Activated T-cell treated with anti-CD3 and anti-CD28 coated beads, Interleukin-2, amount 50 U/mL, for 72 hours (primary cell): ENCODE results near the gene PBX1. TPM values are rescaled to one million over a fixed set of nuclear protein-coding genes. Genes with fewer than 3 reads are reported as not detected.
"Not testable (repeated sequence)": the region's sequence is repeated elsewhere in the genome, so short reads cannot be mapped to it uniquely, and the experiment has no call there.

Experiments
- ATAC-seq, 2 donors: fragments of 150-1000 bp; cut with Tn5 transposase; replicated peaks in 1 of 2; 2 replicates each; pipeline ENCODE4 v1.10.0; 2021; ENCODE audit warnings: moderate library complexity in 2 of 2, mild to moderate bottlenecking in 1 of 2
- DNase-seq, 2 donors: peaks; one replicate each; pipeline ENCODE4 v3.0.0; 2021 to 2022; ENCODE audit warnings: mixed read lengths in 1 of 2
- H3K27ac Mint-ChIP-seq: one replicate; pipeline ENCODE4 v1.8.0; 2022; ENCODE audit warnings: mild to moderate bottlenecking, moderate library complexity, mixed read lengths
- H3K27me3 Mint-ChIP-seq: one replicate; pipeline ENCODE4 v1.8.0; 2022; ENCODE audit warnings: low read depth, mixed read lengths
- H3K36me3 Mint-ChIP-seq, 2 donors: one replicate each; pipeline ENCODE4 v1.8.0; 2022; ENCODE audit warnings: mixed read lengths in 2 of 2, mild to moderate bottlenecking in 1 of 2; ENCODE audit not compliant: insufficient read depth in 2 of 2
- H3K4me1 Mint-ChIP-seq: one replicate; pipeline ENCODE4 v1.8.0; 2022; ENCODE audit warnings: low read depth, mixed read lengths
- H3K4me3 Mint-ChIP-seq, 2 donors: one replicate each; pipeline ENCODE4 v1.8.0; 2022; ENCODE audit warnings: mild to moderate bottlenecking in 2 of 2, mixed read lengths in 2 of 2, moderate library complexity in 2 of 2
- H3K9me3 Mint-ChIP-seq, 2 donors: one replicate each; pipeline ENCODE4 v1.8.0; 2022; ENCODE audit warnings: mixed read lengths in 2 of 2
- total RNA-seq, 2 donors: library from RNA; stranded (reverse); gene quantifications; one replicate each; pipeline ENCODE4 v1.2.3, GENCODE V29; 2022

The PBX1 gene
- total RNA-seq, 2 donors from 2014 or later: 0.62 to 0.74 TPM

GRCh38 chr1:164649146-164649545 lies 90.2 kb downstream of the PBX1 start:
- Mint-ChIP-seq H3K27me3 (no peaks in the 10 kb centered on the region), H3K4me3 (no peak overlapping the region), H3K9me3 (no peaks in the 10 kb centered on the region), H3K27ac (no peak overlapping the region), H3K36me3 (no peaks in the 10 kb centered on the region), H3K4me1 (peaks cover 7% of the 10 kb centered on the region)
- DNase-seq (no peak), ATAC-seq (no peak)

DNA sequence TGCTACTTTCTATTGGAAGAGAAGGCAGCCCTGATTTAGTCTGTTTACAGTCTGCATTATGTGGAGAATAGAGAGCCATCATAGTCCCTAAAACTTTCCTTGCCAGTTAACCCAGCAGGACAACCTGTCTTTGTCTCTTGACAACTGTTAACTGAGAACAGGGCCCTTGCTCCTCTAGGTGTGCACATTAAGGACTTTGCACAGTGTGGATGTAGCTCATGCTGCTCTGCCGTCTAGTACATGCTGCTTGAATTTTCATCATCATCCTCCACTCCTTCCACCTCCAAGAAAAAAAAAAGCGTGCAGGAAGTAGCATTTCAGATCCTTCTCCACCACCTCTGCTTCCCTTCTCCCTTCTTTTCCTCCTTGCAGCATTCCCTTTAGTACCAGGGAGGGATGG lies 91.5 kb downstream of the PBX1 start:
- DNase-seq (no peak), ATAC-seq (no peak)
- H3K4me1 Mint-ChIP-seq: peaks cover 7% of the 10 kb centered on the region
- peaks cover 0 to 2% of the 10 kb centered on the region in 2 donors for H3K36me3 Mint-ChIP-seq
- no peak overlapping the region for H3K4me3 Mint-ChIP-seq
- H3K27ac Mint-ChIP-seq: no peak overlapping the region
- H3K9me3 Mint-ChIP-seq: no peaks in the 10 kb centered on the region
- no peaks in the 10 kb centered on the region for H3K27me3 Mint-ChIP-seq

DNA sequence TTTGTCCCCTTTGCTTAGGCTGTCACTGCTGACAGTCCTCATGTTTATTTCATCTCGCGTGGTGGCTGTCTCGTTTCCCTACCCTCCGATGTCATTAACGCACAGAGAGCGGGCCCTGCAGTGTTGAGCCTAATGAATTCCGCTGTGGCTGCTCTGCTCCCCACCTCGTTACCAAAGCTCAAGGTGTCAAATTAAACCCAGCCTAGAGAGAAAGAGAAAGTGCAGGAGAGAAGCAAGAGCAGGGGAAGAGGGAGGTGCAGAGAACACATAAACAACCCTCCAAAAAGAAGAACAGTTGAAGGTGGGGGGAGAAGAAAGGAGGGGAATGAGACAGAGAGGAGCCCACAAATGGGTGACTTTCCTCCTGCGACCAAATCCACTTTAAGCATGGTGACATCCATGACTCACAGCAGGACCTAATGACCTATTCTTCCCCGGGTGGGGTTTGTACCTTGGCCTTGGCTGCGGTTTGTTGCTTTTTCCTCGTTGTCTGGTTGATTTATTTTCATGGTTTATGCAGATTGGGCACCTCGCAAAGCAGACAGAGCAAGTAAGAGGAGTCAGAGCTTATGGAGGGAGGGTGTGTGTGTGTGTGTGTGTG lies 92.5 kb downstream of the PBX1 start:
- H3K36me3 Mint-ChIP-seq: peaks cover 0 to 2% of the 10 kb centered on the region in 2 donors
- H3K4me3 Mint-ChIP-seq: no peak overlapping the region
- H3K27me3 Mint-ChIP-seq: no peaks in the 10 kb centered on the region
- ATAC-seq (peak; percentile 68 to 81), DNase-seq (peak; percentile 5 to 8)
- H3K27ac Mint-ChIP-seq: no peak overlapping the region
- no peaks in the 10 kb centered on the region for H3K9me3 Mint-ChIP-seq
- peaks cover 7% of the 10 kb centered on the region for H3K4me1 Mint-ChIP-seq

DNA sequence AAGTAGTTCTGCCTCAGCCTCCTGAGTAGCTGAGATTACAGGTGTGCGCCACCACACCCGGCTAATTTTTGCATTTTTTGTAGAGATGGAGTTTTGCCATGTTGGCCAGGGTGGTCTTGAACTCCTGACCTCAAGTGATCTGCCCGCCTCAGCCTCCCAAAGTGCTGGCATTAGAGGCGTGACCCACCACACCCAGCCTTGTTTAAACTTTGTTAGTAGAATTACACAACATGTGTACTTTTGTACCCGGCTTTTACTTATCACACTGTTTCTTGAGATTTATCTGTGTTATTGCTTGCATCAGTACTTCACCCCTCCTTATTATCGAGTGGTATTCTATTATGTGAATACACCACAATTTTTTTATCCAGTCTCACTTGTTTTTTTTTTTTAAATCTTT lies 94.0 kb downstream of the PBX1 start:
- not testable (repeated sequence) for H3K4me1 Mint-ChIP-seq, H3K4me3 Mint-ChIP-seq, H3K27me3 Mint-ChIP-seq, DNase-seq, H3K9me3 Mint-ChIP-seq, ATAC-seq, H3K27ac Mint-ChIP-seq, H3K36me3 Mint-ChIP-seq

DNA sequence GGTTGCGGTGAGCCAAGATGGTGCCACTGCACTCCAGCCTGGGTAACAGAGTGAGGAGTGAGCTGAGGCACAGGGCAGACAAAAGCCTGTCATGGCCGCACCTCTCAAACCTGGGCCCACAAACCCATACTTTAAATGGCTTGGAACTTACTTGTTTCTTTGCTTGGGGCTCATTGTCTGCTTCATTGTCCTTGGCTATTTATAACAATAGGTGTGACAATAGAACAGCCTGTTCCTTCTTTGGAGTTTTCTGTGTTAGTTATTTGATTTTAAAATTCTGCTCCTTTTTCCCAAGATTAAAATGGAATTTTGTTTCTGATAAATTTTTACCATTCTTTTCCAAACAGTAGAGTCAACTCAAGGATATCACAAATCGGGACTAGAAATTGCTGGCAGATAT lies 94.7 kb downstream of the PBX1 start:
- Mint-ChIP-seq H3K36me3 (peaks cover 0 to 2% of the 10 kb centered on the region in 2 donors), H3K9me3 (no peaks in the 10 kb centered on the region), H3K4me3 (no peak overlapping the region), H3K27me3 (no peaks in the 10 kb centered on the region), H3K4me1 (peaks cover 7% of the 10 kb centered on the region), H3K27ac (no peak overlapping the region)
- DNase-seq (no peak), ATAC-seq (no peak)

GRCh38 chr1:164654200-164654599 lies 95.2 kb downstream of the PBX1 start:
- no peak overlapping the region for H3K27ac Mint-ChIP-seq
- H3K36me3 Mint-ChIP-seq: peaks cover 0 to 2% of the 10 kb centered on the region in 2 donors
- ATAC-seq (no peak), DNase-seq (no peak)
- peaks cover 7% of the 10 kb centered on the region for H3K4me1 Mint-ChIP-seq
- no peak overlapping the region for H3K4me3 Mint-ChIP-seq
- no peaks in the 10 kb centered on the region for H3K9me3 Mint-ChIP-seq
- H3K27me3 Mint-ChIP-seq: no peaks in the 10 kb centered on the region

DNA sequence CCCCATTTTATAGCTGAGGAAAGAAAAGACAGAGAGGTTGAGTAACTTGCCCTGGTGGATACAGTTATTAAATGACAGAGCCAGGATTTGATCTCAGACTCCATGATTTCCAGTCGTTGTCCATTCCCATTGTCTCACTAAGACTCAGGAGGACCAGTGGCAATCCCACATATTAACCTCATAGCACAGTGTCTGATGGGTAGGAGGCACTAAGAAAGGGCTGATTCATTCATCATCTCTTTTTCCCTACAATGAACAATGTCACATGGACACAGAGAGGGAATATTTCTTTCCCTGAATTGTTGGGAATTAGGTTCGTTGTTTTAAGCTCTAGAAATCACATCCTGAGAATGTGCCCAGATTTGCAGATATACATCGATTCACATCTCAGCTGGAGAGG lies 99.9 kb downstream of the PBX1 start:
- no peaks in the 10 kb centered on the region for H3K27me3 Mint-ChIP-seq
- H3K36me3 Mint-ChIP-seq: peaks cover 0 to 2% of the 10 kb centered on the region in 2 donors
- peaks cover 0 to 4% of the 10 kb centered on the region in 2 donors for H3K9me3 Mint-ChIP-seq
- H3K4me3 Mint-ChIP-seq: no peak overlapping the region
- no peaks in the 10 kb centered on the region for H3K4me1 Mint-ChIP-seq
- no peak overlapping the region for H3K27ac Mint-ChIP-seq
- DNase-seq (no peak), ATAC-seq (no peak)

- H3K4me3 Mint-ChIP-seq: no peak overlapping the region
- DNase-seq (no peak), ATAC-seq (no peak)
- H3K9me3 Mint-ChIP-seq: peaks cover 0 to 7% of the 10 kb centered on the region in 2 donors
- H3K4me1 Mint-ChIP-seq: no peaks in the 10 kb centered on the region
- H3K36me3 Mint-ChIP-seq: no peaks in the 10 kb centered on the region
- H3K27ac Mint-ChIP-seq: no peak overlapping the region
- H3K27me3 Mint-ChIP-seq: no peaks in the 10 kb centered on the region
Measured at GRCh38 chr1:164659621-164660411, 100.8 kb downstream of the PBX1 start.

DNA sequence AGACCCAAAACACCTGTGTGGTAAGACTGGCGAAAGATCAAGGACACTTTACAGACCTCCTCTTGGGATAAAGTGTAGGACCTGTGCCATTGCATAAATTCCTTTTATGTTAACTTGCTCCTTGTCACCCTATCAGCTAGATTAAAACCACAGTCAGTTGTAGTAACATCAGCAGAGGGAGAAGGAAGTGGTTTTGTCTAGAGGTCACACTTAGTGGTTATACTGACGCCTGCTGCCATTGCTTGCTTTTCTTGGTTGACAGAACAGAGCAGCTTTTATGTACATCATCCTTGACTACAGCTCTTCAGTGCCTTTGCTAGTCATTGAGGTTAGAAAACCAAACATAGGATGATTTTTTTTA lies 101.4 kb downstream of the PBX1 start:
- Mint-ChIP-seq H3K36me3 (no peaks in the 10 kb centered on the region), H3K4me1 (no peaks in the 10 kb centered on the region), H3K27ac (no peak overlapping the region), H3K4me3 (no peak overlapping the region), H3K27me3 (no peaks in the 10 kb centered on the region), H3K9me3 (peaks cover 0 to 7% of the 10 kb centered on the region in 2 donors)
- ATAC-seq (peak; percentile 83 to 95), DNase-seq (peak; percentile 11 to 12)

- Mint-ChIP-seq H3K36me3 (no peaks in the 10 kb centered on the region), H3K4me3 (no peak overlapping the region), H3K27ac (no peak overlapping the region), H3K4me1 (no peaks in the 10 kb centered on the region), H3K9me3 (peaks cover 0 to 7% of the 10 kb centered on the region in 2 donors), H3K27me3 (no peaks in the 10 kb centered on the region)
- peak; percentile 25 to 35 for ATAC-seq
- no peak for DNase-seq
Measured at GRCh38 chr1:164660775-164661174, 101.8 kb downstream of the PBX1 start.

DNA sequence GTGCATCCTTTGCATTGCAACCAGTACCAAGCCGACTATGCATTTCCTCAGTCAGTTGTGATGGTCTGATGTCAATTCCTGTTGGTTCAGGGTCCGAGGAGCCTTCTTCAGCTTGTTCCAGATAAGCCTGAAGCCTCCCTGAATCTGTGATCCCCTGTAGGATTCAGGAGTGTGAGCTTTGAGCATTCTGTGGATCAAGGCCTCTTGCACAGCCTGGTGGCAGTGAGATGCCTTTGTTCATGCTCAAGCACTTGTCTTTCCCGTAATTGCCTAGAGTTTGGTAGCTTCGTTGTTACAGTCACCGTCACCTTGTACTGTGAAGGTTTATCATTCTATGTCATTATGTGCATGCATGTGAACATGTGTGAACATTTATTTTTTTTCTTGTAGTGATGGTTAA lies 103.5 kb downstream of the PBX1 start:
- no peak for DNase-seq
- Mint-ChIP-seq H3K36me3 (no peaks in the 10 kb centered on the region), H3K4me3 (no peak overlapping the region), H3K27me3 (no peaks in the 10 kb centered on the region), H3K4me1 (no peaks in the 10 kb centered on the region), H3K27ac (no peak overlapping the region), H3K9me3 (peaks cover 0 to 7% of the 10 kb centered on the region in 2 donors)
- no peak for ATAC-seq

DNA sequence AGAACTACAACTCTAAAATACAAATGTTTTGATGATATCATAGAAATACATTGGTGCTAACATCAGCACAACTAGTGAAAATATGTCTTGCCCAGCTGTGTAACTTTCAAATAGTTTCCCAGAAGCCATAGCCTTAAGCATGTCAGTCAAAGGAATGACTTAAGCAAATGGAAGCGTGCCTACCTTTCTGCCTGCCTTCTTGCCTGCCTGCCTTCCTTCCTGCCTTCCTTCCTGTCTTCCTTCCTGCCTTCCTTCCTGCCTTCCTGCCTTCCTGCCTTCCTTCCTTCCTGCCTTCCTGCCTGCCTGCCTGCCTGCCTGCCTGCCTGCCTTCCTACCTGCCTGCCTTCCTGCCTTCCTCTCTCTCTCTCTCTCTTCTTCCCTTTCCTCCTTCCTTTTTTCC lies 104.0 kb downstream of the PBX1 start:
- H3K4me1 Mint-ChIP-seq: no peaks in the 10 kb centered on the region
- no peaks in the 10 kb centered on the region for H3K27me3 Mint-ChIP-seq
- ATAC-seq: no peak

DNA sequence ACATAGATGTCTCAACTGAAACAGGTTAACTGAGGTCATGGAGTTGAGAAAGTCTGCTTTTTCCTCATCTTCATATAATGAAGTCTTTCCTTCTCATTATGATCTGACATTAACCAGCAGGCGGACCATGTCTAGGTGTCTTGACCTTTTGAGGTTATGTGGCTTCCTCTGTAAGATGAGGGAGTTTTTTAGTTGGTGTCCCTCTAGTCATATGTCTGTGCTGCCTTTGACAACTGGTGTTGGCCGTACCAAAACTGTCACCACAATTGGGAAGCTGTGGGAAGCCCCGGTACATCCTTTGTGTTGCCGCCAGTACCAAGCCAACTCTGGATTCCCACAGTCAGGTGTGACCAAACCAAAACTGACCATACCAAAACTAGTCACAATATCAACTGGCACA lies 105.1 kb downstream of the PBX1 start:
- Mint-ChIP-seq H3K4me3 (no peak overlapping the region), H3K36me3 (no peaks in the 10 kb centered on the region), H3K27ac (no peak overlapping the region), H3K27me3 (no peaks in the 10 kb centered on the region), H3K4me1 (no peaks in the 10 kb centered on the region), H3K9me3 (peaks cover 0 to 9% of the 10 kb centered on the region in 2 donors)
- ATAC-seq (peak in 1 of 2 donors; percentile 6), DNase-seq (no peak)

More for the DNA sequence above, 104.0 kb downstream of the PBX1 start:
- Mint-ChIP-seq H3K9me3 (peaks cover 0 to 7% of the 10 kb centered on the region in 2 donors), H3K36me3 (no peaks in the 10 kb centered on the region), H3K27ac (no peak overlapping the region), H3K4me3 (no peak overlapping the region)
- DNase-seq: no peak

DNA sequence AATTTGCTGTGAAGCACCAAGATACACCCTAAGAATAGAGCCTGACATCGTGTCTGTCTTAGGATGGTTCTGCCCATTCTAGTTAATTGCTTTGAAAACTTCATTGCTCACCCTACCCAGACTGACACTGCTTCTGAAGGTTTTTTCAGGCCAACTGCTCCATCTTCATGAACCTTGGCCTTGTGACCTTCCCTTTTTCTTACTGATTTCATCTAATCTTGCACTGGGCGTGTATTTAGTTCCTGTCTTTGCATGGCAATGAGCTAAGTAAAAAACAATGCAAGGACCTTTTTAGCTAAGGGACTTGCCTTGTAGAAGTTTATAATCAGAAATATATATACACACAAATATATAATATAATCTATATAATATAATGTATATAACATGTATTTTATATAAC lies 108.0 kb downstream of the PBX1 start:
- no peaks in the 10 kb centered on the region for H3K27me3 Mint-ChIP-seq
- H3K27ac Mint-ChIP-seq: no peak overlapping the region
- H3K4me3 Mint-ChIP-seq: no peak overlapping the region
- ATAC-seq: no peak
- no peaks in the 10 kb centered on the region for H3K4me1 Mint-ChIP-seq
- H3K36me3 Mint-ChIP-seq: peaks cover 1 to 3% of the 10 kb centered on the region in 2 donors
- DNase-seq: no peak
- H3K9me3 Mint-ChIP-seq: peaks cover 4 to 13% of the 10 kb centered on the region in 2 donors
